HPDE6-E6E7 (cell line): Measurements from ENCODE around the gene SULT1C3.

Experiments
- DNase-seq: peaks from one replicate; pipeline ENCODE4 v3.0.0; 2011; ENCODE audit warnings: missing footprints; ENCODE audit errors: extremely low spot score

The SULT1C3 gene

DNA sequence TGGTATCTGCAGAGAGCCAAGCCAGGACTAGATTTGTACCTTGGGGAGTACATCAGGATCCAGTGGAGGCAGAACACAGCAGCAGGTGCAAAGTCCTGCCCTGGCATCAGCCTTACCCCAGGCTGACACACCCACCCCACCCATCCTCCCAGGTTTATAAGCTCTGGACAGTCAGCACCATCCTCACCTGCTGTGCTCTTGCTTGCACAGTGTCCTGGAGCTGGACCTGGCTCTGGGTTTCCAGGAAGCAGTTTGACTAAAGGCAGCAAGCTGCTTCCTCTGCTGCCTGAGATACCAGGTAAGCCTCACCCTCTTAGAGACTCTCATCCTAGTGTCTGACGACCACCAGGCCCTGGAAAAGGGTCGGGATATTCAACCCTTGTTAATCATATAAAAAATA is at the start of gene SULT1C3:
SULT1C3 (plus strand) TSS at position 183 of the 400 bp plus-strand sequence. CDS start 7,227 bp downstream, outside the sequence.
- no peak for DNase-seq

DNA sequence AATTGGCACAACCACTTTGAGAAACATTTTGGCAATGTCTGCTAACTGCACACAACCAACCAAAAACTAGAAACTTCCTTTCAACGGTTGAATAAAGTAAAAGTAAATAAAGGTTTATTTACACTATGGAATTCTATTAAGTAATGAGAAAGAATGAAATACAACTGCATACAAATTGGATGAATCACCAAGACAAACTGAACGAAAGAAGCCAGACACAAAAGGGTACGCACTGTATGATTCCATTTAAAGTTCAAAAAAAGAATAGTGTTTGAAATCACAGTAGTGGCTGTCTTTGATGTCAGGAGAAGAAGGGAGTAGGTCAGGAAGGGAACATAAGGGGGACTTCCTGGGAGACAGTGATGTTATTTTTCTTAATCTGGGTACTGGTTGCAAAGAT is 46.5 kb upstream of the SULT1C3 start:
- no peak for DNase-seq

DNA sequence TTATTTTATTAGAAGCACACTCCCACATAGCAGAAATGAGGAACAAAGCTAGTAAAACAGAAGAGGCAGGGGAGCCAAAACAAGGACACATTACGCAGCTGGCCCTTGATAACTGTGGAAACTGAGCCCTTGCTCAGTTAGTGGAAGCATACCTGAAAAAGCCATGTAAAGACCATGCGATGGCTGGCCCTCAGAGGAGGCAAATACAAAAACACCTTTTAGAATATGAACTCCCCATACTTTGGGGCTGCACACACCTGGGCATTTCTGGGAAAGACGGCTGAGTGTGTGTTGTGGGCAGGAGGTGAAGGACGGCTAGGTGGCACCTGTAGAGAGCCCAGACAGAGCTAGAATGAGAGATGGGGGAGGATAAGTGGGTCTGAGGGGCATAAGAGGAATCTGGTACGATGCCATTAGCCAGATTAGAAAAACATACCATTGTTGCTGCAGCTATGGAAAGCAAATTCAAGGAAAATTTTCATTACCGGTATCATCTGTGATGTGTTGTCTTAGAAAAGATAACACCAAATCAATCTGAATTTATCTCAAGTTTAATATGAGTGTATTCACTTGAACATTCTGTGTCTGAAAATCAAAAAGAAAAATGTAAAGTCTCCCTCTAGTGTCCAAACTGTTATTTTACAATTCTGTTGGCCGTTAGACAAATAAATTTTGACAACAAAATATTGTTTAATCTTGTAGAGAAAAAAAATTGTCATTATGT is 45.2 kb upstream of the SULT1C3 start:
- DNase-seq, result no peak

DNA sequence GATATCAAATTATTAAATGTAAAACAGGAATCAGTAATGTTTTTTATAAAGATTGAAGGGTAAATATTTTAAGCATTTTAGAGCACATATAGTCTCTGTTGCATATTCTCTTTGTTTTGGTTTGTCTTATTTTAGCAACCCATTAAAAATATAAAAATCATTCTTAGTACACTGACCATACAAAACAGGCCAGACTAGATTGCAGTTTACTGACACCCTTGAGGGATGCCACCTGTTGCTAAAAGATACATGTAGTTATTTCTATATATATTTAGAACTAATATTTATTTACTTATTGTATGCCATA is 44.7 kb upstream of the SULT1C3 start:
- DNase-seq, result no peak

- DNase-seq, result no peak
These were observed 40.0 kb upstream of the SULT1C3 start for GRCh38 chr2:108199726-108200125.

DNA sequence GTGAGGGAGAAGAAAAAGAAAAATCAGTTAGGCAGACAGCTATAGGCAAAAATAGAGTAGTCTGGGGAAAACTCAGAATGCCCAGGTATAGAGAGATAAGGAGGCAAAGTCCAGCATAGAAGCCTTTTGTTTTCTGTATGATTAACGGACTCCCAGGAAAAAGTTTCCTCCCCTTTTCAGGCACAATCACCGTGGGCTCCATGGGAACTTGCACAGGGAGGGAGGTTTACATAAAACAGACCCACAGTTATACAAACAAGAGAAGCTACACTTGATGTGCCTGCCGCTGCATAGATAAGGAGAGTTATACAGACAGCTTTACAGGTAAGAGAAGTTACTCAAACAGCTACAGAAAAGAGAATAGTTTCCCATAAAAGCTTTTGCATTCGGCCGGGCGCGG is 39.2 kb upstream of the SULT1C3 start:
- DNase-seq, result no peak

GRCh38 chr2:108212671-108213070 is 27.1 kb upstream of the SULT1C3 start:
- DNase-seq, result no peak

- peak; percentile 49 for DNase-seq
These were observed 24.0 kb upstream of the SULT1C3 start for GRCh38 chr2:108215794-108216211.

DNA sequence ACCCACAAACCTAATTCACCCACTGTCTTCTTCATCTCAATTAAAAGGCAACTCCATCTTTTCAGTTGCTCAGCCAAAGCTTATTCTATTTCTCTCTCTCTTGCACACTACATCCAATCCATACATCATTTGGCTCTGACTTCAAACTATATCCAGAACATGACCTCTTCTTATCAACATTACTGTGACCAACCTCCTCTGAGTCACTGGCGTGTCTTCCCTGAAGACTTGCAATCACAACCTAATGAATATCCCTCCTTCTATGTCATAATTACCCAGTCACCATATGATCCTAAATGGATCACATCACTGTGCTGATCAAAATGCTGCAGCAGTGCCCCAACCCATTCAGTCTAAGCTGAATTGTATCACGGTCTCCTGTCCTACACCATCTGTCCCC is 22.6 kb upstream of the SULT1C3 start:
- no peak for DNase-seq

- no peak for DNase-seq
These were observed 20.1 kb upstream of the SULT1C3 start for GRCh38 chr2:108219688-108220087.

GRCh38 chr2:108220191-108220590 is 19.6 kb upstream of the SULT1C3 start:
- no peak for DNase-seq

- DNase-seq, result no peak
These were observed 18.7 kb upstream of the SULT1C3 start for GRCh38 chr2:108220942-108221541.

DNA sequence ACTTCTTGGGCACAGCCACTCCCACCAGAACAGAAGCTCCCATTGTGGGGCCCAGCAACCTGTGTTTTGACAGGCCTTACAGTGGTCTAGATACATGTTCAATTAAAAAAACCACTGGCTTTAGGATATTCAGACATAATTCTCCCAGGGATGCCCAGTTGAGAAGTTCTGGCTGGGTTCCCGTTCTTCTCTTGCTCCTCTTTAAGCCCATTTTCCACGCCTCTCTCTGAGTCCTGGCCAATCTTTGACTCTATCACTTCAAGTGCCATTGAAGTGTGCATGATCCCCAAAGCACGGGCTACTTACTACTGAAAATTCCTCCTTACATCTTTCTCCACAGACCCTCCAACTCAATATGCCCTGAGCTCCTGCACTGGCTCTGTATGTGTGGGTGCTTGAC is 17.5 kb upstream of the SULT1C3 start:
- DNase-seq, result no peak

GRCh38 chr2:108223573-108223972 is 16.2 kb upstream of the SULT1C3 start:
- no peak for DNase-seq

GRCh38 chr2:108224022-108224421 is 15.7 kb upstream of the SULT1C3 start:
- no peak for DNase-seq

GRCh38 chr2:108226564-108226963 is 13.2 kb upstream of the SULT1C3 start:
- no peak for DNase-seq

- no peak for DNase-seq
These were observed 11.8 kb upstream of the SULT1C3 start for GRCh38 chr2:108228006-108228405.

GRCh38 chr2:108228537-108228936 is 11.2 kb upstream of the SULT1C3 start:
- no peak for DNase-seq

DNA sequence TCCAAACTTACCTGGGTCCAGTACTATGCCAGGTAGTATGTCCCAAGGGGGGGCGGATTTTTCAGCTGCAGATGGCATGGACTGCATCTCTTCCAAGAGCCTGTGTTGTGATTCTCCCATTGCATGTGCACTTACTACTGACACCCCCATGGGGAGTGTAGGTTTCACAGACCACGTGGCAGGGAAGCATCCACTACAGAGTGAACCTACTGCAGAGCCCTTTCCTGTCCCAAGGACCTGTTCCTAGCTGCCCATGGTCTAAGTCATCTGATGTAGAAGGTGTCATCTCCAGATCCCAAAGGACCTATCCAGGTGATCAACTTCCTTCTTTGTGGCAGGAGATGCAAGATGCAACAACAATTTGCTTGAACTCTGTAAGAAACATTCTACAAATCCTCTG is 9.9 kb upstream of the SULT1C3 start:
- no peak for DNase-seq

- DNase-seq, result no peak
These were observed 4.2 kb upstream of the SULT1C3 start for GRCh38 chr2:108235577-108235976.

DNA sequence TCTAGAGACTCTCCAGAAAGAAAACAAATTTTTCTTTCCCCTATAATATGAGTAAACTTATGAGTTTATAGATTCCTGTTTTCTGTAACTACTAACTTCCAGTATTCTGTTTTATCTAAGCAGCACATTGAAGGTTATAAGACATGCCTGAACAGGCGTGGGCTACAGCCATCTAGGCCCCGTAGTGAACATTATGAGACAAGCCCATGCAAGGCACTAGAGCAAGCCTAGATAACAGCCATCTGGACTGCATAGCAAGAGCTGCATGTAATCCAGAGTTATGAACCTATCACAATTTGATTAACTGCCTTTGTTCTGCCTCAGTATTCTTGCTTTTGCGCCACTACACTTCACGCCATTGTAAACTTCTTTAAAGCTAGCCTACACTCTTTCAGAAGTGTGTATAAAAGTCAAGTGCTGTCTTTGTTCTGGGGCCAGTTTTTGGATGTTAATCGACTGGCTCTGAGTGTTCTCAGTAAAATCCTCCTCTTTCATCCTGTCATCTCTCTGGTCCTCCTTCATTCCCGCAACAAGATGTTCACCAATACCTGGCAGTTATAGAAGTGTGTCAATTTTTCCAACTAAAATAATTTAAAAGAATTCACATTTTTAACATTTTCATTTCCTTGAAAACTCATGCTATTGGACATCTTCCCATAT is 3.0 kb upstream of the SULT1C3 start:
- no peak for DNase-seq

DNA sequence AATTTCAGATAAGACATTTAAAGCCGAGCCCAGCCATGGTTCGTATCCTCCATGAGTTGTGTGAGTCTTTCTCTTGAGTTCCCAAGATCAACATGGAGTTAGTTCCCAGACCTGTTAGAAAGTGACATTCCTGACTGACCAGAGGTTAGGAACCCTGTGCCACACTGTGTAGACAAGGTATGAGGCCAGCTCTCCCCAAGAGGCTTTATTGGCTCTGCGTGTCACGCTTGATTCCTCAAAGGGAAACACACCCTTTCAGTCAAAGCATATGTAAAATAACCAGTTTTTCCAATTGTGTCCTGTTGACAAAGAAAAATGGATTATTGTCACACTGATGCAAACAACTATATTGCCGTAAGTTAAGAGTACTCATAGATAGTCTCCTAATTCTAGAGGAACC is 1.2 kb downstream of the SULT1C3 start:
- DNase-seq, result no peak

DNA sequence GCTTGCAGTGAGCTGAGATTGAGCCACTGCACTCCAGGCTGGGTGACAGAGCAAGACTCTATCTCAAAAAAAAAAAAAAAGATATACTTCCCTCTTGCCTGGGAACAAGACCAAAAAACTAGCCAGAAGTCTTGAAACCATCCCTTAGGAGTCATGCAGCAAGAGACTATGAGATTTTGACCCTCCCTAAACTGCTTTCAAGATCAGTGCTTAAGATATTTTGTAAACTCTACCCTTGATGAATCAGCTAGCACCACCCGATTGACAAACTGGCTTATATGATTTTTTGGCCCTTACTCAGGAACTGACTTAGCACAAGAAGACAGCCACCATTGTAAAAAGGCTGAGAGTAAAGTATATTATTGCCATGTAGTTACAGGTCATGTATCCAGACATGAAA is 3.8 kb downstream of the SULT1C3 start:
- DNase-seq, result no peak
